ENCODE data around the gene NPR3.
"Not testable (repeated sequence)": the region's sequence is repeated elsewhere in the genome, so short reads cannot be mapped to it uniquely, and the experiment has no call there.

NPR3 gene

DNA sequence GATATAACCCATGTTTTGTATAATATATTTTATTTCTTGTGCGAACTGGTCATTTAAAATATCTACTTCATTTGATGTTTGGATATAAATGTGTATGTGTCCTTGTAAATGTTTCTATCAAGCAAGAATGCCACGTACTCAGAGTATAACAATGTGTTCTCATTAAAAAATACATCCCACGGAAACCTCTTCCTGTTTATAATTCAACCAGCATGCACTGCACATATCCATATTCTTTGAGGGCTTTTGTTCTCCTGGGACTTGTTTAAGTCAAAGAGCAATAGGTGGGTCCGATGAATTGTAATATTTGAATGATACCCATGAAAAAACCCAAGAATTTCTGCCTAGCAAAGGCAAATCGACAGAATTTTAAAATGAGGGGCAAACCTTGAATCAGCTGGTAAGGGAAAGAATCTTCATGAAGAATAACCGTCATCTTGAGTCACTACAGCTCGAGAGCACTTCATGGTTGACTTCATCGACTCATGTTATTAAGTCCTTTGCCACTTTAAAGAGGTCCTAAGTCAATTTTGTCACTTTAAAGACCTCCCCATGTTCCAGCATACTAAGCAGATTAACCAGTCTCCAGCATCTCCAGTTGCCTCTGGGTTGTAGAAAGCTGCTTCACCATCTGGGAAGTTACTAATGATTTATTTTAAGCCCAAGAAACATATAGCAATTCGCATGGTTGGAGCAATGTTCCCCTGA, 80.6 kb downstream of the NPR3 start:
- Histone ChIP-seq H3K4me3 (no peak overlapping the region), H3K9ac (ENCODE audit: insufficient read length) (no peak overlapping the region), H3K9me3 (ENCODE audit: low read depth, low read length) (no peaks in the 10 kb centered on the region), H3K27ac (no peak overlapping the region), H3K36me3 (ENCODE audit: insufficient read depth, low read length) (no peaks in the 10 kb centered on the region)
- TF ChIP-seq EZH2 (IDR thresholded peaks at IDR 0.05) (no peak), FOXP2 (optimal IDR thresholded peaks at IDR 0.05; ENCODE audit: control extremely low read depth, extremely low read length, insufficient read depth) (no peak), POLR2AphosphoS5 (IDR thresholded peaks at IDR 0.05; ENCODE audit: borderline replicate concordance, low read depth, low read length) (no peak)
- no peak for DNase-seq (ENCODE audit: low read depth, low spot score)

DNA sequence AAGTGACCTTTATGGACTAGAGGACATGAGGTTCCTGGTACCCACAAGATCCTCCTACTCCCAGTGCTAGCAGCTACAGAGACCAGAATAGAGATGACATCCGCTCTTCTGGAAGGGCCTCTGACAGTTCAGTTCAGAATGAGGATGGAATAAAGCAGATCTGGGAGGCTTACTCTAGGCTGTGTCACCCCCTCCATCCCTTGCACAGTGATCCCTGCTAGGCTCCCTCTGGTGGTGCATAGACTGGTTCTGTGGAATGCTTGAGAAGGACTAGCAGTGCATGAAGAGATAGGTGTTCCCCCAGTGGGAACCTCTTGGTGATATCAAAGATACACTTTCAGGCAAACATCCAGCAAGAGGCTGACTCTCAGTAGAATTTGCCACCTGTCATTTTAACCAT, 83.0 kb downstream of the NPR3 start:
- H3K4me3 ChIP-seq, result no peak overlapping the region
- no peak for TF ChIP-seq EZH2 (IDR thresholded peaks at IDR 0.05)
- no peak for TF ChIP-seq FOXP2 (optimal IDR thresholded peaks at IDR 0.05; ENCODE audit: control extremely low read depth, extremely low read length, insufficient read depth)
- no peak for TF ChIP-seq POLR2AphosphoS5 (IDR thresholded peaks at IDR 0.05; ENCODE audit: borderline replicate concordance, low read depth, low read length)
- H3K27ac ChIP-seq, result no peak overlapping the region
- no peaks in the 10 kb centered on the region for H3K36me3 ChIP-seq (ENCODE audit: insufficient read depth, low read length)
- no peak overlapping the region for H3K9ac ChIP-seq (ENCODE audit: insufficient read length)
- no peak for DNase-seq (ENCODE audit: low read depth, low spot score)
- no peaks in the 10 kb centered on the region for H3K9me3 ChIP-seq (ENCODE audit: low read depth, low read length)

DNA sequence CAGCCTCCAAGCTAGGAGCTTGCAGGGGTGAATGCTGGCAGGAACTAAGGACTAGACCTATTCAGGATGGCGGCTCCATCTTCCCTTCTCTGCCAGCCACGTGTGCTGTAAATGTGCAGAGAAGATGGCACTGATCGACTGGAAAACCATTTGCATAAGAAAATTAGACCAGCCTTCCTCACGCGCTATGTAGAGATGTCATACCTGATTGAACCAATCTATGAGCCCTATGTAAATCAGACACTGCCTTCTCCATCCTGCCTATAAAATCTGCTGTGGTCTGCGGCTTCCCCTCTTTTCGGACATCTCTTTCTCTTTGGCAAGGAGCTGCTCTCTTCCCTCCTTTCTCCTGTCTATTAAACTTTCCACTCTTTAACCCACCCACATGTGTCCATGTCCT, 91.6 kb downstream of the NPR3 start:
- TF ChIP-seq FOXP2 (optimal IDR thresholded peaks at IDR 0.05; ENCODE audit: control extremely low read depth, extremely low read length, insufficient read depth) (no peak), POLR2AphosphoS5 (IDR thresholded peaks at IDR 0.05; ENCODE audit: borderline replicate concordance, low read depth, low read length) (no peak), EZH2 (IDR thresholded peaks at IDR 0.05) (no peak)
- H3K9me3 ChIP-seq (ENCODE audit: low read depth, low read length), result no peaks in the 10 kb centered on the region
- no peak for DNase-seq (ENCODE audit: low read depth, low spot score)
- H3K27ac ChIP-seq, result no peak overlapping the region
- H3K9ac ChIP-seq (ENCODE audit: insufficient read length), result no peak overlapping the region
- no peak overlapping the region for H3K4me3 ChIP-seq
- H3K36me3 ChIP-seq (ENCODE audit: insufficient read depth, low read length), result no peaks in the 10 kb centered on the region

DNA sequence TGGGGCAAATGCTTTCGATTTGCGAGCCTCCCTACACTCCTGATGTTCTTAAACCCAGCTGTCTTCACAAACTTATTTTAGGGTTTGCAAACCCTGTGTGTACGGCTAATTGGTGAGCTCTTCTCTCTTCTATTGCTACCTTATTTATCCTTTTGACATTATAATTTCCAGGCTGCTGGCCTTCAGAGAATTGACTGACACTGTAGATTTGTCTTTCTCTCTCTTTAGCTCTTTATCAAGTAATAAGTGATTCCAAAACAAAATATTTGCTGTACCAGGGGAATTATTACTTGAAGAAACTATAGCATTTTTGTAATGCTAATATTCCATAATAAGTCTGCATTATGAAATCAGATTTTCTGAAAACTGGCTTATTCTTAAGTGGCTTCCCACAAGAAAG, 92.5 kb downstream of the NPR3 start:
- Histone ChIP-seq H3K27ac (no peak overlapping the region), H3K9ac (ENCODE audit: insufficient read length) (no peak overlapping the region), H3K4me3 (no peak overlapping the region), H3K9me3 (ENCODE audit: low read depth, low read length) (no peaks in the 10 kb centered on the region), H3K36me3 (ENCODE audit: insufficient read depth, low read length) (no peaks in the 10 kb centered on the region)
- no peak for DNase-seq (ENCODE audit: low read depth, low spot score)
- TF ChIP-seq FOXP2 (optimal IDR thresholded peaks at IDR 0.05; ENCODE audit: control extremely low read depth, extremely low read length, insufficient read depth), result no peak
- TF ChIP-seq POLR2AphosphoS5 (IDR thresholded peaks at IDR 0.05; ENCODE audit: borderline replicate concordance, low read depth, low read length), result no peak
- no peak for TF ChIP-seq EZH2 (IDR thresholded peaks at IDR 0.05)

DNA sequence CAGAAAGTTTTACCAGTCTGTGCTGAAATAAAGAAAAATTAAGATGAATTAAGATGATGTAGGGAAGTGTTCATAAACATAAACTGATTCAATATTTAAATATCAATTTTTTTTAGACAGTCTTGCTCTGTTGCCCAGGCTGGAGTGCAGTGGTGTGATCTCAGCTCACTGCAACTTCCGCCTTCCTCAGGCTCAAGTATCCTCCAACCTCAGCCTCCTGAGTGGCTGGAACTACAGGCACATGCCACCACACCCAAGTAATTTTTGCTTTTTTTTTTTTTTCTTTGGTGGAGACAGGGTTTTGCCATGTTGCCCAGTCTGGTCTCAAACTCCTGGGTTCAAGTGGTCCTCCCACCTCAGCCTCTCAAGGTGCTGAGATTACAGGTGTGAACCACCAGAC, 94.3 kb downstream of the NPR3 start:
- not testable (repeated sequence) for H3K4me3 ChIP-seq; H3K9ac ChIP-seq (ENCODE audit: insufficient read length); H3K27ac ChIP-seq; H3K36me3 ChIP-seq (ENCODE audit: insufficient read depth, low read length); DNase-seq (ENCODE audit: low read depth, low spot score); H3K9me3 ChIP-seq (ENCODE audit: low read depth, low read length)

DNA sequence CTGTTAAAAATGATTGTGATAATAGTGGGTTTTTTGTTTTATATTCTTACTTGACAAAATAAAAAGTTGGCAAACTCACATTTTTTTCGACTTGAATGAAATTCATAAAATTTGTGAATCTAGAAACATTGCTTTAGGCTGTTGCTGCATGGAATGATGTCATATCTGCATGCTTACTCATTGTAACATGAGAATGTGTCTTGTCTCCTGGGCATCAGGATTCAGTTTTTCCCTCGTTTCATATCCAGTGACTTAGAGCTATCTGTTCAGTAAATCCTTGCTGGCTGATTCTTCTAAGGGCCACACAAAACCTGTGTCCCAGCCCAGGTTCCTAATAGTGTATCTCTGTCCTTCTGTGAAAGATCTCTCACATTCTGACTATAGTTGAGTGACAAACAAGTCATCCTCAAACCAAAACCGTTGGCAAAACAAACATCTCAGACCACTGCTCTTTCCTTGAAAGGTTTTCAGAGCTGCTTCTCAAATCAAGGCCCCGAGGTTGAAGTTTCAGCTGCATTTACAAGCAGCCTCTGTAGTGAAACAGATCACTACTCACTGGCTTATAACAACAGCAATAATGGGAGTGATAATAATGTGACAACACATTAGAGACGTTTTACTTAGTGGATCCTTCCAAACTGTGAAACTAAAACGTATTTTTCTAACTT, 95.0 kb downstream of the NPR3 start:
- TF ChIP-seq EZH2 (IDR thresholded peaks at IDR 0.05) (no peak), POLR2AphosphoS5 (IDR thresholded peaks at IDR 0.05; ENCODE audit: borderline replicate concordance, low read depth, low read length) (no peak), FOXP2 (optimal IDR thresholded peaks at IDR 0.05; ENCODE audit: control extremely low read depth, extremely low read length, insufficient read depth) (no peak)

DNA sequence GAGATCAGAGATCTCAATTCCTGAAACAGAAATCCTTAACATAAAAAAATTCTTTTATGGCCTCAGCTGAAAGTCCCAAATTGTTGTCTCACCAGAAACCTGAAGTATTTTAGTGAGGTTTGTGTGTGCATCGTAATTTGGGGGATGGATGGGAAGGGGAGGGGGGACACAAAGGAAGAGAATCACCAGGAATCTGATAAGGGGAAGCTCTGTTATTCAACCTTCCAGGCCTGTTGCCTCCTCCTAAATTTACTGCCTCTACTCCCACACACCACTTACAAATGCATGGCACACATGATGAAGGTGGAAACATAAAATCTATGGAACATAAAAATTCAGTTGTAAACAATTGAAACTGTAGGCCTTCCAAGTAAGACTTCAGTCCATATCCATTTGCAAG, 97.7 kb downstream of the NPR3 start:
- no peak overlapping the region for H3K27ac ChIP-seq
- H3K9ac ChIP-seq (ENCODE audit: insufficient read length), result no peak overlapping the region
- DNase-seq (ENCODE audit: low read depth, low spot score), result no peak
- no peak for TF ChIP-seq POLR2AphosphoS5 (IDR thresholded peaks at IDR 0.05; ENCODE audit: borderline replicate concordance, low read depth, low read length)
- H3K36me3 ChIP-seq (ENCODE audit: insufficient read depth, low read length), result no peaks in the 10 kb centered on the region
- no peak overlapping the region for H3K4me3 ChIP-seq
- no peaks in the 10 kb centered on the region for H3K9me3 ChIP-seq (ENCODE audit: low read depth, low read length)

More for the DNA sequence above, 95.0 kb downstream of the NPR3 start:
- Histone ChIP-seq H3K9me3 (ENCODE audit: low read depth, low read length) (no peaks in the 10 kb centered on the region), H3K9ac (ENCODE audit: insufficient read length) (no peak overlapping the region), H3K4me3 (no peak overlapping the region), H3K36me3 (ENCODE audit: insufficient read depth, low read length) (no peaks in the 10 kb centered on the region), H3K27ac (no peak overlapping the region)
- DNase-seq (ENCODE audit: low read depth, low spot score), result no peak

DNA sequence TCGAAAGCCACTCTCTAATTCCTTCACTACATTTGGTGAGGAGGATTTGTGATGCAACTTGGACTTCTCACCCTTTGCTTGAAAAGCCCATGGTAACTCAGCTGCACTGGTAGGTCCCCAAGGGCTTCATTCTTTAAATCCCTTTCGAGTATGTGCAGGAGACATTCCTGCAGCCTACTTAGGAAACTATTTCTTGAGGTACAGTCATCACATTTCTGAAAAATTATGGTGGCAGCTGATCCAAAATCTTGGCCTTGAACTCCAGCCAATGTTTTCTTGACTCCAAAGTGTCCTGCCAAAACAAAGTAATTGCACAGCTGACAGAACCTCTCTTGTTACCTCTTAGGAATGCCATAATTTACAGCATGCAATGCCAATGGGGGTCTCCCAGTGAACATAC, 99.7 kb downstream of the NPR3 start:
- H3K27ac ChIP-seq, result no peak overlapping the region
- TF ChIP-seq POLR2AphosphoS5 (IDR thresholded peaks at IDR 0.05; ENCODE audit: borderline replicate concordance, low read depth, low read length), result no peak
- TF ChIP-seq FOXP2 (optimal IDR thresholded peaks at IDR 0.05; ENCODE audit: control extremely low read depth, extremely low read length, insufficient read depth), result no peak
- no peak for TF ChIP-seq EZH2 (IDR thresholded peaks at IDR 0.05)
- H3K9me3 ChIP-seq (ENCODE audit: low read depth, low read length), result no peaks in the 10 kb centered on the region
- DNase-seq (ENCODE audit: low read depth, low spot score), result no peak
- no peaks in the 10 kb centered on the region for H3K36me3 ChIP-seq (ENCODE audit: insufficient read depth, low read length)
- no peak overlapping the region for H3K4me3 ChIP-seq
- no peak overlapping the region for H3K9ac ChIP-seq (ENCODE audit: insufficient read length)

DNA sequence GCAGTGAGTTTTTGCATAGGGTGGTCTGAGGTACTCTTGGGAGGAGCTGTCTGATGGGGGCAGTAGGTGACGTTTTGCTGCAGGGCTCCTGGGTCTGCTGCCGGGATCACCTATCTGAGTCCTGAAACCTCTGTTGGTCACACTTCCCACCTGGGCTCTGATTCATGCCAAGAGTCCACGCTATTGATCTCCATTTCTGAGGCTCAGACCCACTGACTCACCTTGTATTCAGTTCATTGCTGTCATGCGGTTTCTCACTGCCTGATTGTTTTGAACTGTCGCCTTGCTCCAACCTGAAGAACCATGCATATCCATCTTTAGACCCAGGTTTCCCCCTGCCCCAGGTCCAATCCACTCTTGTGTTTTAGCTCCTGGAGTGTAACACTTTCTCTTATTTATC, 101.3 kb downstream of the NPR3 start:
- H3K36me3 ChIP-seq (ENCODE audit: insufficient read depth, low read length), result no peaks in the 10 kb centered on the region
- no peak overlapping the region for H3K4me3 ChIP-seq
- no peak overlapping the region for H3K9ac ChIP-seq (ENCODE audit: insufficient read length)
- DNase-seq (ENCODE audit: low read depth, low spot score), result no peak
- no peaks in the 10 kb centered on the region for H3K9me3 ChIP-seq (ENCODE audit: low read depth, low read length)
- no peak overlapping the region for H3K27ac ChIP-seq
- TF ChIP-seq EZH2 (IDR thresholded peaks at IDR 0.05), result no peak
- TF ChIP-seq FOXP2 (optimal IDR thresholded peaks at IDR 0.05; ENCODE audit: control extremely low read depth, extremely low read length, insufficient read depth), result no peak
- no peak for TF ChIP-seq POLR2AphosphoS5 (IDR thresholded peaks at IDR 0.05; ENCODE audit: borderline replicate concordance, low read depth, low read length)

Data from SK-N-MC (cell line).